Bronchial epithelial cell (primary cell): Measurements from ENCODE around the gene PARD6G. TPM values are rescaled to one million over a fixed set of nuclear protein-coding genes. Genes with fewer than 3 reads are reported as not detected.
A peak's percentile ranks its signal among the peaks of the same experiment; 100 is the strongest.

ENCODE experiments used
- DNase-seq: peaks from one replicate; pipeline ENCODE4 v3.0.0-alpha.2; 2010; ENCODE audit warnings: low read depth
- FAIRE-seq: peaks from 2 replicates; lab custom pipeline; 2011; peaks lifted over from hg19 to GRCh38; lab: Jason Lieb, UNC
- H3K27me3 ChIP-seq: 2 replicates; pipeline ENCODE4 v1.5.1; 2011; ENCODE audit warnings: low read length; ENCODE audit not compliant: control insufficient read depth, insufficient read depth
- H3K36me3 ChIP-seq: 2 replicates; pipeline ENCODE4 v1.5.1; 2011; ENCODE audit warnings: low read length; ENCODE audit not compliant: control insufficient read depth, insufficient read depth
- H3K4me3 ChIP-seq: 2 replicates; pipeline ENCODE4 v1.5.1; 2011; ENCODE audit warnings: mild to moderate bottlenecking, low read depth, low read length, control low read depth
- CTCF ChIP-seq: IDR thresholded peaks from 2 replicates; pipeline ENCODE4 v1.5.1; 2011; ENCODE audit warnings: mild to moderate bottlenecking, moderate library complexity, low read length, control low read depth, inconsistent platforms; ENCODE audit not compliant: insufficient read depth, severe bottlenecking
- total RNA-seq: library from RNA; depleted of rRNA; stranded (reverse); fragments of >200 nt; gene quantifications from 2 replicates; pipeline ENCODE4 v1.2.1, GENCODE V29; 2014

Gene PARD6G
- total RNA-seq, 1 donor from 2014 or later: 13.2 TPM

- H3K4me3 ChIP-seq: peak overlapping the region; percentile 42
- no peak for TF ChIP-seq CTCF
- FAIRE-seq (no peak), DNase-seq (no peak)
- H3K36me3 ChIP-seq: no peaks in the 10 kb centered on the region
- no peaks in the 10 kb centered on the region for H3K27me3 ChIP-seq
These were observed 100.3 kb downstream of the PARD6G start for GRCh38 chr18:80147037-80147417.

GRCh38 chr18:80145196-80145804, 102.0 kb downstream of the PARD6G start:
- H3K4me3 ChIP-seq: no peak overlapping the region
- FAIRE-seq (no peak), DNase-seq (peak; percentile 35)
- TF ChIP-seq CTCF: no peak
- H3K27me3 ChIP-seq: no peaks in the 10 kb centered on the region
- H3K36me3 ChIP-seq: no peaks in the 10 kb centered on the region

GRCh38 chr18:80143881-80144280, 103.4 kb downstream of the PARD6G start:
- FAIRE-seq: no peak
- Histone ChIP-seq H3K4me3 (no peak overlapping the region), H3K36me3 (peaks cover 1% of the 10 kb centered on the region), H3K27me3 (no peaks in the 10 kb centered on the region)
- TF ChIP-seq CTCF: no peak
- no peak for DNase-seq

GRCh38 chr18:80140455-80140985, 106.8 kb downstream of the PARD6G start:
- FAIRE-seq (no peak), DNase-seq (no peak)
- no peak for TF ChIP-seq CTCF
- Histone ChIP-seq H3K36me3 (peaks cover 16% of the 10 kb centered on the region), H3K27me3 (no peaks in the 10 kb centered on the region), H3K4me3 (no peak overlapping the region)

GRCh38 chr18:80137976-80138375, 109.3 kb downstream of the PARD6G start:
- no peak for DNase-seq
- no peaks in the 10 kb centered on the region for H3K27me3 ChIP-seq
- H3K36me3 ChIP-seq: peaks cover 17% of the 10 kb centered on the region
- no peak for TF ChIP-seq CTCF
- no peak for FAIRE-seq
- H3K4me3 ChIP-seq: no peak overlapping the region

- peaks cover 17% of the 10 kb centered on the region for H3K36me3 ChIP-seq
- H3K27me3 ChIP-seq: no peaks in the 10 kb centered on the region
- no peak for TF ChIP-seq CTCF
- FAIRE-seq (no peak), DNase-seq (no peak)
- no peak overlapping the region for H3K4me3 ChIP-seq
These were observed 110.2 kb downstream of the PARD6G start for GRCh38 chr18:80137137-80137536.
